Hepatic stellate cell (primary cell): Measurements from ENCODE around the gene CD2BP2.
"Not testable (repeated sequence)": the region's sequence is repeated elsewhere in the genome, so short reads cannot be mapped to it uniquely, and the experiment has no call there.

ENCODE experiments used
- DNase-seq: peaks from one replicate; pipeline ENCODE4 v3.0.0; 2011; ENCODE audit warnings: low spot score

The CD2BP2 gene

GRCh38 chr16:30342751-30343490, 12.2 kb downstream of the CD2BP2 start:
- DNase-seq, result no peak

GRCh38 chr16:30341971-30342370, 13.1 kb downstream of the CD2BP2 start:
- DNase-seq, result not testable (repeated sequence)

- no peak for DNase-seq
These were observed 14.5 kb downstream of the CD2BP2 start for GRCh38 chr16:30340621-30341020.

- not testable (repeated sequence) for DNase-seq
These were observed 16.4 kb downstream of the CD2BP2 start for GRCh38 chr16:30338715-30339114.

GRCh38 chr16:30337964-30338357, 17.1 kb downstream of the CD2BP2 start:
- DNase-seq, result not testable (repeated sequence)

- DNase-seq, result no peak
These were observed 19.3 kb downstream of the CD2BP2 start for GRCh38 chr16:30335598-30336474.

- DNase-seq, result peak; percentile 51
These were observed 20.0 kb downstream of the CD2BP2 start for GRCh38 chr16:30335028-30335597.

GRCh38 chr16:30334473-30334989, 20.6 kb downstream of the CD2BP2 start:
- DNase-seq, result peak; percentile 57

GRCh38 chr16:30324220-30324619, 30.9 kb downstream of the CD2BP2 start:
- DNase-seq, result not testable (repeated sequence)

GRCh38 chr16:30318647-30319046, 36.5 kb downstream of the CD2BP2 start:
- not testable (repeated sequence) for DNase-seq

- not testable (repeated sequence) for DNase-seq
These were observed 44.2 kb downstream of the CD2BP2 start for GRCh38 chr16:30310937-30311336.

GRCh38 chr16:30309255-30309654, 45.9 kb downstream of the CD2BP2 start:
- DNase-seq, result not testable (repeated sequence)
